AG09319 (cell line): ENCODE measurements around the gene ABCC4.
"Not testable (repeated sequence)": the region's sequence is repeated elsewhere in the genome, so short reads cannot be mapped to it uniquely, and the experiment has no call there.

Experiments used
- DNase-seq: peaks from one replicate; pipeline ENCODE4 v3.0.0-alpha.2; 2010; ENCODE audit warnings: low read depth; ENCODE audit errors: extremely low read depth
- TF ChIP-seq, protein P1 (sequence below): IDR thresholded peaks from 2 replicates; pipeline ENCODE4 v1.5.1; 2011; ENCODE audit warnings: low read depth, mild to moderate bottlenecking, inconsistent platforms, low read length, moderate library complexity

The ABCC4 gene

DNA sequence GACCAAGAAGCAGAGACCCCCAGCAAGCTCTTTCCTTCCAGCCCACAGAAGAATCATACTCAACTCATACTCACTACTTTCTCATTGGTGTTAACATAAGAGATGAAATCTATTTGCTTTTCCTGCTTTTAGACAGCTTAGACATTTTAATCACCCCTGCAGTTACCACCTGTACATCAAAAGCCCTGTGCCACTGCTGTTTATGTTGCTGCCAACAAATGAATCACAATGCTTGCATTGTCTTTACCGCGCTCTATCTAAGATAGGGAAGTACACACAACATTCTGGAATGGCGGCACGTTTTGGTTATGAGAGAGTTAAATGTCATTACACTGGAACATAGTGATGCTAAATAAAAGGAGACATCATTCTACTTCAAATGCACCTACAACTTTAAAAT lies 95.1 kb downstream of the ABCC4 start:
- DNase-seq: no peak
- TF ChIP-seq, protein P1, sequence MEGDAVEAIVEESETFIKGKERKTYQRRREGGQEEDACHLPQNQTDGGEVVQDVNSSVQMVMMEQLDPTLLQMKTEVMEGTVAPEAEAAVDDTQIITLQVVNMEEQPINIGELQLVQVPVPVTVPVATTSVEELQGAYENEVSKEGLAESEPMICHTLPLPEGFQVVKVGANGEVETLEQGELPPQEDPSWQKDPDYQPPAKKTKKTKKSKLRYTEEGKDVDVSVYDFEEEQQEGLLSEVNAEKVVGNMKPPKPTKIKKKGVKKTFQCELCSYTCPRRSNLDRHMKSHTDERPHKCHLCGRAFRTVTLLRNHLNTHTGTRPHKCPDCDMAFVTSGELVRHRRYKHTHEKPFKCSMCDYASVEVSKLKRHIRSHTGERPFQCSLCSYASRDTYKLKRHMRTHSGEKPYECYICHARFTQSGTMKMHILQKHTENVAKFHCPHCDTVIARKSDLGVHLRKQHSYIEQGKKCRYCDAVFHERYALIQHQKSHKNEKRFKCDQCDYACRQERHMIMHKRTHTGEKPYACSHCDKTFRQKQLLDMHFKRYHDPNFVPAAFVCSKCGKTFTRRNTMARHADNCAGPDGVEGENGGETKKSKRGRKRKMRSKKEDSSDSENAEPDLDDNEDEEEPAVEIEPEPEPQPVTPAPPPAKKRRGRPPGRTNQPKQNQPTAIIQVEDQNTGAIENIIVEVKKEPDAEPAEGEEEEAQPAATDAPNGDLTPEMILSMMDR: no peak

DNA sequence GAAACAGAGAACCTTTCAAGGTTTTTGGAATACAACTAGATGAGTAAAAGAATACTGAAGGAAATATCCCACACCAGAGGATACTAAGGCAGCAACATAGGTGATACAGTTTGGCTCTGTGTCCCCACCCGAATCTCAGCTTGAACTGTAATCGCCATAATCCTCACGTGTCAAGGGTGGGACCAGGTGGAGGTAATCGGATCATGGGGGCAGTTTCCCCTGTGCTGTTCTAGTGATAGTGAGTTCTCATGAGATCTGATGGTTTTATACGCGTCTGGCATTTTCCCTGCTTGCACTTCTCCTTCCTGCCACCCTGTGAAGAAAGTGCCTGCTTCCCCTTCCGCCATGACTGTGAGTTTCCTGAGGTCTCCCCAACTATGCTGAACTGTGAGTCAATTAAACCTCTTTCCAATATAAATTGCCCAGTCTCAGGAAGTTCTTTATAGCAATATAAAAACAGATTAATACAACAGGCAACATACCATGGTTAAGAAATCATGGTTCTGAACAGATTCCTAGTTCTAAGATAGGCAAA lies 97.0 kb downstream of the ABCC4 start:
- DNase-seq: no peak
- TF ChIP-seq, protein P1: no peak

DNA sequence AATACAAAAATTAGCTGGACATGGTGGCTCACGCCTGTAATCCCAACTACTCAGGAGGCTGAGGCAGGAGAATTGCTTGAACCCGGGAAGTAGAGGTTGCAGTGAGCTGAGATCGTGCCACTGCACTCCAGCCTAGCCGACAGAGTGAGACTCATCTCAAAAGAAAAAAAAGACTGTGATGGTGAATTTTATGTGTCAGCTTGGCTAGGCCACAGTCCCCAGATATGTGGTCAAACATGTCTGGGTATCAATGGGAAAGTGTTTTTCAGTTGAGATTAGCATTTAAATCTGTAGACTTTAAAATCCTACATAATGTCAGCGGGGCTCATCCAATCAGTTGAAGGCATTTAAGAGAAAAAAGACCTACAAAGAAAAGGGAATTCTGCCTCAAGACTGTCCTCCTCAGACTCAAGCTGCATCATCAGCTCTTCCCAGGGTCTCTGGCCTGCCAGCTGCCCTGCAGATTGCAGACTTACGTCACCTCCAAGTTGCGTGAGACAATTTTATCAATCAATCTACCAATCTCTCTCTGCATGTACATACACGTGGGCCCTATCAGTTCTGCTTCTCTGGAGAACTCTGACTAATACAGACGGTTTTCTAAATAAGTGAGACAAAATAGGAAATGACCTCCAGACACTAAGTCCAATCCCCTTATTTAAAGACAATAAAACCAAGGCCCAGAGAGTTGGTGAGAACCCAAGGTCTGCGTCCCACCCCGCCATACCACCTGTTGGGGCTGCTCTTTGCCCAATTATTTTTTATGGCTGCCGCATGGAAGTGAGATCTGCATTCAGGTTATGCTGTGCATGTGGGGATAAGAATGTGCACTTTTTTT lies 99.2 kb downstream of the ABCC4 start:
- DNase-seq: no peak
- TF ChIP-seq, protein P1: no peak

- DNase-seq: not testable (repeated sequence)
These were observed 100.8 kb downstream of the ABCC4 start for GRCh38 chr13:95200386-95200957.

DNA sequence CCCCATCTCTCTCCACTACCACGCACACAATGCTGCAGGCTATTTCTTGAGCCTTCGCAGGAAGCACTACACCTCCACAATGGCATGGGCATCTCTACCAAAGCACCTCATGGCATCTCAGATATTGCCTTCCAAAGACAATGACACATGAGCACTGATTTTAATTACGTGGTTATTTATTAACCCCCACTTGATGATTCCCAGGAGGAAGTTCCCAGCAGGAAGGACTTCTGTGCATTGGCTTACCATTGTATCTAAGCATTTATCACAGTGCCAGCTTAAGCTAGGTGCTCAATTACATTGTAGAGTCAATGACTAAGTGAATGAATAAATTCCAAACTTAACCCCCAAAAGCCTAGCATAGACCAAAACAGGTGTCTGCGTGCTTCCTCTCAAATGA lies 101.4 kb downstream of the ABCC4 start:
- DNase-seq: no peak
- TF ChIP-seq, protein P1: no peak

GRCh38 chr13:95198606-95199005 lies 102.6 kb downstream of the ABCC4 start:
- not testable (repeated sequence) for DNase-seq

- no peak for DNase-seq
- TF ChIP-seq, protein P1: no peak
These were observed 103.7 kb downstream of the ABCC4 start for GRCh38 chr13:95197548-95197947.

- no peak for DNase-seq
- TF ChIP-seq, protein P1: no peak
These were observed 106.1 kb downstream of the ABCC4 start for GRCh38 chr13:95195146-95195545.
